HG03565 (cell line): ENCODE results near the gene SHLD2.
"Not testable (repeated sequence)": the region's sequence is repeated elsewhere in the genome, so short reads cannot be mapped to it uniquely, and the experiment has no call there.

Source experiments
- ATAC-seq: cut with Tn5 transposase; IDR thresholded peaks from one replicate; pipeline ENCODE4 v1.9.1; 2021; ENCODE audit warnings: mild to moderate bottlenecking, moderate library complexity; ENCODE audit not compliant: unreplicated experiment

The SHLD2 gene

GRCh38 chr10:87094373-87095235 is at the start of gene SHLD2, which contains the start of gene GLUD1:
TSS of gene SHLD2 (plus strand) at chr10:87095206. CDS start at chr10:87151355, 56,149 bp downstream.
TSS of gene GLUD1 (minus strand) at chr10:87094843. CDS start at chr10:87094769, 74 bp downstream.
- peak; percentile 64 for ATAC-seq

GRCh38 chr10:87045434-87045938 is 49.5 kb upstream of the SHLD2 start:
- no peak for ATAC-seq

GRCh38 chr10:87053111-87053510 is 41.9 kb upstream of the SHLD2 start:
- no peak for ATAC-seq

- ATAC-seq = no peak
Measured at GRCh38 chr10:87053577-87054181, 41.3 kb upstream of the SHLD2 start.

- ATAC-seq = no peak
Measured at GRCh38 chr10:87054373-87055295, 40.4 kb upstream of the SHLD2 start.

- ATAC-seq = no peak
Measured at GRCh38 chr10:87058171-87058570, 36.8 kb upstream of the SHLD2 start.

GRCh38 chr10:87059401-87059800 is 35.6 kb upstream of the SHLD2 start:
- ATAC-seq = no peak

GRCh38 chr10:87060280-87060928 is 34.6 kb upstream of the SHLD2 start:
- ATAC-seq = no peak

- no peak for ATAC-seq
Measured at GRCh38 chr10:87064651-87065050, 30.4 kb upstream of the SHLD2 start.

GRCh38 chr10:87066178-87066577 is 28.8 kb upstream of the SHLD2 start:
- no peak for ATAC-seq

GRCh38 chr10:87066865-87067264 is 28.1 kb upstream of the SHLD2 start:
- ATAC-seq = no peak

GRCh38 chr10:87068281-87068680 is 26.7 kb upstream of the SHLD2 start:
- ATAC-seq = no peak

GRCh38 chr10:87072449-87072848 is 22.6 kb upstream of the SHLD2 start:
- ATAC-seq = no peak

- ATAC-seq = not testable (repeated sequence)
Measured at GRCh38 chr10:87076421-87076820, 18.6 kb upstream of the SHLD2 start.

- ATAC-seq = no peak
Measured at GRCh38 chr10:87079106-87079836, 15.7 kb upstream of the SHLD2 start.

GRCh38 chr10:87080621-87081020 is 14.4 kb upstream of the SHLD2 start:
- ATAC-seq = not testable (repeated sequence)

GRCh38 chr10:87081574-87081973 is 13.4 kb upstream of the SHLD2 start:
- ATAC-seq = not testable (repeated sequence)

- not testable (repeated sequence) for ATAC-seq
Measured at GRCh38 chr10:87082219-87082618, 12.8 kb upstream of the SHLD2 start.

- peak; percentile 34 for ATAC-seq
Measured at GRCh38 chr10:87083576-87084290, 11.3 kb upstream of the SHLD2 start.
